GM19452 (cell line): ENCODE results near the gene AGA.

Source experiments
- ATAC-seq: cut with Tn5 transposase; IDR thresholded peaks from one replicate; pipeline ENCODE4 v1.9.1; 2021; ENCODE audit not compliant: unreplicated experiment

AGA gene

DNA sequence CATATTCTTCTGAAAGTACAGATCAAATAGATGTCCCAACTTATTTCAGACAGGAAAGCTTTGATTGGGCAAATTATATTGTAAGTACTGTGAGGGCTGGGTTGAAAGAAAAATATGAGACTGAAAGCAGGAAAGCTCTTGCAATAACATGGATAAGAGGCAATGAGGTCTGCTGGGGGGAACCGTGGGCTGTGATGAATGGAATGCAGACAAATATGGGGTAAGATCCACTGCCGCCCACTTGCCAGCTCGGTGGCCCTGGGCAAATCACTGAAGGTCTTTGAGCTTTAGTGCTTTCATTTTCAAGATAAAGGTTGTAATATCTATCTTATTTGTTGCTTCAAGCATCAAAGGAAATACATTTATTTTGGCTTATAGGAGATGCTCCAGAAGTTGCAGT is 51.0 kb downstream of the AGA start:
- ATAC-seq: no peak

DNA sequence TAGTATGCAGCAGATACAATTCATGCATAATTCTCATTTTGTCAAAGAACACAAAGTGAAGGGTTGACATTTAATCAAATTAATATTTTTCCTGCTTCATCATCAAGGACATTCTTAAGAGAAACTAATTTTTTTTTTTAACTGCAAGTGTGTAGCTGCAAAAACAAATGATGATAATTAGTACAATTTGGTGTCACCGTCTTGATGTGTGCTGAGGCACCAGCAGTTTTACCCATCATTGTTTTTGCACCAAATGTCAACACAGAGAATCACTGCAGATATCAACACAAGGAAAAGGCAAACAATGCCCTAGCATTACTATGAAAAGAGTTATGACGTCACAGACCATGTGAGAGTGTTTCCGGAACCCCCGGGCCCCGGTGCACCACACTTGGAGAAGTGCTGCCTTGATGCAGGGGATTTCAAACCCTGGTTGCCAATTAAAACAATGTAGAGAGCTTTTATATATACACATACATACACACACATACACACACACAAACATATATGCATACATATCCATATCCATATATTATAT is 55.9 kb downstream of the AGA start:
- no peak for ATAC-seq

DNA sequence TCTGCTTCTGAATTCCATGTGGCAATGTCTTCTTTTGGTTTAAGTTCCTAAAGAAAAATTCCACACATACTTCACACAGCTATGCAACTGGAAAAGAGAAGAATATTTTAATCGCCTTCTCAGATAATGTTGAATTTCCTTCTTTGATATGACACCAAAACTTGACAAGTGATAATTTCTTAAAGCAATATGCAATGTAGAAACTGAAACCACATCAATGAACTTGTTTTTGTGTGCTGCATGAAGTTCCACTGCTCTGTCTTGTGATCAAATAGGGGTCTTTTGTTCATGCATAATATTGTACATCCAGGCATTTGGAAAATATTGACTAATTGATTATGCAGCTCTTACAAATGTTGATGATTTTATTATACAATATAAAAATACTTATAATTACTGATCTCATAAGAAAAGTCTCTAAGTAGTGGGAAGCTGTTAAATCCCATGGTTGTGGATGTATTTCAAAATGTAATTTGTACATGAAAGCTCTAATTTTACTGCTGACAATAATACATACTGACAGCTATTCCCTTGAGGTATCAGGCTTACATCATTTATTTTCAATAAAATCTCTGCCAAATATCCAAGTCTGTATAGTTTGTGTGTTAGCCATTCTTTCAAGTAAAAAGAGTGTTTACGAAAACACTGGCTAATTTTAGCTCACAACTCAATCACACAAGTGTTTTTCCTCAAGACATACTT is 56.5 kb downstream of the AGA start:
- ATAC-seq: no peak

DNA sequence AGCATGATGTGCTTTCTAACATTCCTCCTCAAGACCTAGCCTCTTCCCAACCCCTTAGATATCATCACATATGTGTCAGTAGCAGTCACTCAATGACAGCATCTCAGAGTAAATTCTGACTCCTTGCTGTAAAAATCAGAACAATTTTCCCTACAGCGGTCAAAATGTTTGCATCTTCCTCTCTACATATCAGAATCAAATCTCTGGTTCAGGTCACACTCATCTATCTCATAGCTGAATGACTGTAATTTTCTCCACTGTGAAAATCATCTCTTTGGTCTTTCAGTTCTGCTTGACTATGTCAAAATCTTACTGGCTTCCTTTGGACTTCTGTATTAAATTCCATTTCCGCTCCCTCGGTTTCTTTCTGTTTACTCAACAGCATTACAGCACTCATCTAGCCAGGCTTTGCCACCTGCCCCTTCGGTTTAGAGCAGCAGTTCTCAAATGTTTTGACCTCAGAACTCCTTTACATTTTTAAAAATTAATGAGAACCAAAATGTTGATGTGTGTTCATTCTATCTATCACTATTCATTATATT is 57.3 kb downstream of the AGA start:
- ATAC-seq: no peak

DNA sequence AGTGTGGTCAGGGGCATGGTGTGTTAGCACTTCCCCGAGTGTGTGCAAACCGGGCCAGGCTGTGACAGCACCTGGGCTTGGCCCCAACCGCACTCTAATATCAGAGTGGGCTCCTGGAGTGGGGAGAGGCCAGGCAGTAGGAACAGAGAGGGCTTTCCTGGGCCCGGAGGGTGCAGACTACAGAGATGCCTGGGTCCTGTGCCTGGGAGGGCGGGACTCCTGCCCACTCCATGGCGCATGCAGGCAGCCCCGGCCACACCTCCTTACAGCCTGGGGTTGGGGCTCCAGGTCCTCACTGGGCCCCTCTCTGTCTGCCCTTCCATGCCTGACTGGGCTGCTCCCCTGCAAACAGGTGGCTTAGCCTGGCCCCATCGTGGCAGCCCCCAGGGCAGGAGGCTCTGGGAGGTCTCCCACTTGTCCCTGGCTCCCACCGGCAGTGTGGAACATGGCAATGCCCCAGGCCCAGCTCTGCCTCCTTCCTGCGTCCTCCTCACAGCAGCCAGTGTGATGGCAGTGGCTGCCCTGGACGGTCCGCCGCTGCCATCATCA is 60.4 kb downstream of the AGA start:
- no peak for ATAC-seq
